HG02981 (cell line): ENCODE measurements around the gene OR56A3.
"Not testable (repeated sequence)": the region's sequence is repeated elsewhere in the genome, so short reads cannot be mapped to it uniquely, and the experiment has no call there.

Experiments used
- ATAC-seq: cut with Tn5 transposase; IDR thresholded peaks from one replicate; pipeline ENCODE4 v1.9.1; 2021; ENCODE audit warnings: mild to moderate bottlenecking, moderate library complexity; ENCODE audit not compliant: unreplicated experiment

OR56A3 gene

GRCh38 chr11:5941951-5942350 lies at the start of gene OR56A3:
Gene OR56A3, plus strand, starts transcription at chr11:5942251. Its CDS starts 5,096 bp downstream, at chr11:5947347.
- ATAC-seq, result no peak

- no peak for ATAC-seq
These were observed 49.1 kb upstream of the OR56A3 start, which contains the start of gene OR52E5 for GRCh38 chr11:5892908-5893307. Gene OR52E5, plus strand, starts transcription at chr11:5893208. Its CDS starts 7,569 bp downstream, at chr11:5900777.

- no peak for ATAC-seq
These were observed 42.5 kb upstream of the OR56A3 start for GRCh38 chr11:5899534-5899933.

DNA sequence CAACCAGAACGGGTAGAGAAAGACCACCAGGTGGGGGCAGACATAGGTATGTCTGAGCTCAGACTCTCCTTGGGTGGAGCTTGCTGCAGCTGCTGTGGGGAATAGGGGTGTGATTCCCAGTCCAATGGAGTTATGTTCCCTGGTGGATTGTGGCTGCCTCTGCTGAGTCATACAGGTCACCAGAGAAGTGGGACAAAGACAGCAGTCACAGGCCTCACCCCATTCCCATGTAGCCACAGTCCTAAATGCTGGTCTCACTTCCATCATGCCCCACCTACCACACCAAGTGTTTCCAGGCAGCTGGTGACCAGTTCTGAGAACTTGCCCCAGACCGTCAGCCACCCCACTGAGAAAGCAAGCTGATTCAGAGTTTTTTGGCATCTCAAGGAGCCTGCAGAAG lies 31.5 kb upstream of the OR56A3 start:
- no peak for ATAC-seq

GRCh38 chr11:5922749-5923426 lies 19.2 kb upstream of the OR56A3 start:
- ATAC-seq, result peak; percentile 86

DNA sequence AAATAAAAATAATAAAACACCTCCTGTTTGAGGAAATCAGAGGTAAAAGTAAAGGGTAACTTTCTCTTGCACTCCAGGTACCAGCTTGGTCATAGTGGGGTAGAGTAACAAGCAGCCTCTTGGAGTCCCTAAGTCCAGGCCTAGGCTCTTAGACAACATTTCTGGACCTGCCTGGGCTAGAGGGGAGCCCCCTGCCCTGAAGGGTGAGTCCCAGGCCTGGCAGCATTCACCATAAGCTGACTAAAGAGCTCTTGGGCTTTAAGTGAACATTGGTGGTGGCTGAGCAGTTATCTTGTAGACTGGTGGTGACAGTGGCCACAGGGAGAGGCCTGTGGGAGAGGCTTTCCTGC lies 18.6 kb upstream of the OR56A3 start:
- ATAC-seq, result peak; percentile 38

DNA sequence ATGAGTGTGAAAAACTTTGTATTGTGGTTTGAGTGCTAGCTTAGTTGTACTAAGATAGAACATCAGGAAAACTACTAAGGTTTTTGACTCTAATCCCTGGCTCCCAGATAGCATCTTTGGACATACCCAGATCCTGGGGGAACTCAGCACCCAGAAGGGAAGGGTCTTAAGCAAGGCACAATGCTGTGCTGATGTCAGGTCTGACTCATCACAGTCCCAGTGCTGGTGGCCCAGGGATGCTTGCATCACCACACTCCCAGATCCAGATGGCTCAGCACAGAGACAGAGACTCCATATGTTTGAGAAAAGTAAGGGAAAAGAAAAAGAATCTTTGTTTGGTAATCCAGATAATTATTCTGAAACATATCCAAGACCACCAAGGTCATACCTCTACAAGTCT lies 18.3 kb upstream of the OR56A3 start:
- ATAC-seq, result no peak

- ATAC-seq, result no peak
These were observed 13.8 kb upstream of the OR56A3 start for GRCh38 chr11:5928271-5928670.

DNA sequence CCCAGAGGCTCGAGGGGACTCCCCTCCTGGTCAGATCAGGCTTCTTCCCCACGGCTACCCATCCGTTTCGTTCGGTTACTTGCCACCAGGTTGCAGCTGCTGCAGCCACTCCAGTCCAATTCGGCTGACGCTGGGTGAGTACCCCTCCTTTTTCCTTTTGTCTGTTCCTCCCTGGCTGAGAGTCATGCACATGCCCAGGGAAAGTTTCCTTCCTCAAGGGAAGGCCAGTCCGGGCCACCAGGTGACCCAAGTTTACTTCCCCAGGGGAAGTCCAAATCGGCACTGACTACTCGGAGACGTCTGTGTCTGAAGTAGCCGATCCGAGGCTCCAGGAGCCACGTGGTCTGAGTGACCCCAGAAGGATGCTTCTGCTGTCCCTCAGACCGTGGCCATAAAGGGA lies 13.2 kb upstream of the OR56A3 start:
- no peak for ATAC-seq

GRCh38 chr11:5929571-5930368 lies 12.3 kb upstream of the OR56A3 start:
- ATAC-seq, result no peak

- no peak for ATAC-seq
These were observed 11.4 kb upstream of the OR56A3 start for GRCh38 chr11:5930614-5931013.

DNA sequence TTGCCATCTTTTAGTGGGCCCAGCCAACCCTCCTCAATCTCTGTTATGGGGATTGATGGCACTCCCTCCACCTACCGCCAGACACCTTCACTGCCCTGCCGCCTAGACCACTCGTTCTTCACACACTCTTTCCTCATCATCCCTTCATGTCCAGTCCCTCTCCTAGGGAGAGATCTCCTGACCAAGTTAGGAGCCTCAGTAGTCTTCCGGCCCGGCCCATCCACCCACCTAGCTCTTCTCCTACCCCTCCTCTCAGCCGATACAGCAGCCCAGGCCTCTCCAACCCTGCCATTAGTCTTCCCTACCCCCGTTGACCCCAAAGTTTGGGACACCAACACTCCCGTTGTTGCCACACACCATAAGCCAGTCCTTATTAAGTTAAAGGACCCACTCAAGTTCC lies 11.0 kb upstream of the OR56A3 start:
- no peak for ATAC-seq

GRCh38 chr11:5932671-5933070 lies 9.4 kb upstream of the OR56A3 start:
- ATAC-seq, result no peak

- ATAC-seq, result no peak
These were observed 8.9 kb upstream of the OR56A3 start for GRCh38 chr11:5933116-5933515.

DNA sequence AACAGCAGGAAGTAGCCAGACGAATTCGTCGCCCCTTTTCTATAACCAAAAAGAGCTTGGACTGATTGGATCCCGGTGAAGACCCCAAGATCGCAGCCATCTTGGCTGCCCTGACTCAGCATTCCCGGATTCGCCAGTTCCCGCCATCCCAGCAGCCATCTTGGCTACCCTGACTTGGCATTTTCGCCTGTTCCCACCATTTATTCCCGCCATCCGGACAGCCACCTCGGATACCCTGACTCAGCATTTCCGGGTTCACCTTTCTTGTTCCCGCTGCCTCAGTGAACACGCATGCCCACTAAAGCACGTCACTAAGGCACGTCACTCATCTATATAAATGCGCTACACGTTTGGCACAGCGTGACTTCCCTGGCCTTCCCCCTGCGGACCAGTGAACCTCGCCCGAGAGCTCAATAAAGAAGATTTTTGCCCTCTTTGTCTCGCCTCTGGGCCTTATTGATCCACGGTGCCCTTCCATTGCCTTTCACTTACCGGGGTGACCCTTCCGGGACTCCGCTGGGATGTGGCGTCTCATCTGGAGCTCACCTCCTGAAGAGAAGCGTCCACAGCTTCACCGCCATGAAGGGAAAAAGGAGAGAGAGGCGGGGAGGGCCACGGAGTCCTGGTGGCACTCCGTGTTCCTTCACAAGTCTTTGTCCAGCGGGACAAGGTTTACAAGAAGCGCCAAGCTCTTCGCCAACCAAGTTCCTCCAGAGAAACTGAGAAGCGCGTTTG lies 4.0 kb upstream of the OR56A3 start:
- no peak for ATAC-seq

DNA sequence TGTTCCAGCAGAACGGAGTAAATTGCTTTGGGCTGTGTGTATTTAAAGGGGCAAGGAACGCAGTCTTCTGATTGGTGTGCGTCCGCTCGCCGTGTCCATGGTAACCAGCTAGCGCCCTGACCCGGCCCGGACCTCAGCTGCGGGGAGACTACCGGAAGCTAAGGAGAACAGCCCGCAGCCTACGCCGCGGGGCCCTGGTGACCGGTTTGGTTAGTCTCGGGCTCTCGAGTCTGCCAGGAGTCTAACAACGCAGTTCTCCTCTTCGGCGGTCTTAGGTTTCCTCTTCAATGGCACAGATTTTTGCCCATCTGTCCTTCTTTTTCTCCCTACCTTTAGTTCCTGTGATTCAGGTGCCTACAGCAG lies 3.5 kb upstream of the OR56A3 start:
- no peak for ATAC-seq

DNA sequence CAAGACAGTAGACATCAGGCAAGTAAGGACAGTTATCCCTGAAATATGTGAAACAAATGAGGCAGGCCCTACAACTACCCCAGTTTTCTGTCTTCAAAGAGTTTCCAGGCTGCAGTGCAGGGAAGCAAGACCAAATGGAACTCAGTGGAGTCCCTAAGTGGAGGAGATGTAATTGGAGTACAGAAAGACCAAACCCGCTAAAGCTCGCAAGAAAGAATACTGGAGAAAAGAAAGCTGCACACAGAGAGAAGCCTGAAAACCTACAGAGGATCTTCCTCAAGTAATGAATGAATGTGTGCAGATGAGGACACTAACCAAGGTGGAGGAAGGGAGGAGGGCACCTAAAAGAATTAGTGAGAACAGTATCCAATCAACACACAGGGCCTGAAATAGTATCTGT lies 1.3 kb upstream of the OR56A3 start:
- no peak for ATAC-seq

DNA sequence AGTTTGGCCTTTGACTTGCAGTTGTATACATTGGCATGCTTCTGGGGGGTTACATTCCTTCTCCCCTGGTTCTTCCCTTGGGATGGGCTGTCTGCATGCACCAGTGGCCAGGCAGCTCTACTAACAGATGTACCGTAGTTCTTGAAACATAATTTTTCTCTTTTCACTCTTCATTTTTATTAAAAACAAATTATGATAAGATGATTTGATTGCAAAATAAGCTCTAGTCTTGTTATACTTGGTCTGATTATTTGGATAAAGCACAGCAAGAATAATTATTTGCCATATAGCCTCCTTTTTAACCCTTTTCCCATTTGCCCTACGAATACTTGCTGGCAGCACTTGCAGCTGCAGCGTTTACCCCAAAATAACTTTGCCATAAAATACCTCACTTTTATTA lies 13.5 kb downstream of the OR56A3 start:
- no peak for ATAC-seq

- ATAC-seq, result not testable (repeated sequence)
These were observed 18.8 kb downstream of the OR56A3 start for GRCh38 chr11:5960704-5961320.

GRCh38 chr11:5966958-5967357 lies 24.9 kb downstream of the OR56A3 start:
- ATAC-seq, result no peak

DNA sequence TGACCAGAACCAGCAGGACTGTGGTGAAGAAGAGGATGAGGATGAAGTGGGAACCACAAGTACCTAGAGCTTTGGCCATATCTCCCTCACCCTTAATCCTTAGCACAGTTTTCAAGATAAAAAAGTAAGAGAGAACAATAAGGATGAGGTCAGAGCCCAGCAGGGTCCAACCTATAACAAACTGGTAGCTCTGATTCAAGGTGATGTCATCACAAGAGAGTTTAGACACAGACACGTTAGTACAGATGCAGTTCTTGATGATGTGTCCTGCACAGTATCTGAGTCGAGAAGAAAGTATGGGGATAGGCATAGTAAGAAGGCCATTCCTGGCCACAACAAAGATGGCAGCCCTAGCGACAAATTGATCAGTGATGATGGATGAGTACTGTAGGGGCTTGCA lies 25.7 kb downstream of the OR56A3 start:
- no peak for ATAC-seq
